OCI-LY7 (cell line): ENCODE data around the gene XPR1. TPM values are rescaled to one million over a fixed set of nuclear protein-coding genes. Genes with fewer than 3 reads are reported as not detected.

Experiments used
- BruUV-seq: library from RNA; stranded (reverse); fragments of 400-500 nt; replicated peaks from 2 replicates; lab custom pipeline; 2021; lab: Mats Ljungman, UMichigan
- CTCF ChIA-PET: fragments of 300-600 bp; sonication (Branson Sonifier 250); formaldehyde crosslinking; loops from one replicate; lab custom pipeline; 2022; ENCODE audit warnings: antibody characterized with exemption; ENCODE audit not compliant: unreplicated experiment; lab: Charles Lee
- POLR2A ChIA-PET: fragments of 300-600 bp; sonication (Branson Sonifier 250); formaldehyde crosslinking; loops from one replicate; lab custom pipeline; 2022; ENCODE audit warnings: antibody characterized with exemption; lab: Charles Lee
- DNase-seq: peaks from one replicate; pipeline ENCODE4 v3.0.0-alpha.2; 2015; ENCODE audit warnings: low spot score
- H2AFZ ChIP-seq: fragments of 200-600 bp; sonication (generic), shearing (Covaris generic); 2 replicates; pipeline ENCODE4 v1.6.1; 2014; ENCODE audit warnings: mild to moderate bottlenecking, antibody characterized with exemption, low read length, moderate library complexity
- H3K27ac ChIP-seq: fragments of 200-600 bp; sonication (generic); 2 replicates; pipeline ENCODE4 v1.5.1; 2014; ENCODE audit warnings: mixed run types, low read depth, mild to moderate bottlenecking, moderate library complexity, low read length, inconsistent platforms; ENCODE audit not compliant: poor library complexity, severe bottlenecking
- H3K36me3 ChIP-seq: fragments of 200-600 bp; sonication (generic); 2 replicates; pipeline ENCODE4 v1.6.1; 2014; ENCODE audit warnings: mild to moderate bottlenecking, antibody characterized with exemption, low read length, moderate library complexity, mixed read lengths; ENCODE audit not compliant: insufficient read depth
- H3K4me1 ChIP-seq: fragments of 200-600 bp; sonication (generic); 2 replicates; pipeline ENCODE4 v1.5.1; 2014; ENCODE audit warnings: mild to moderate bottlenecking, low read length; ENCODE audit not compliant: insufficient read depth, poor library complexity, severe bottlenecking
- H3K4me2 ChIP-seq: fragments of 200-600 bp; sonication (generic); 2 replicates; pipeline ENCODE4 v1.6.1; 2014; ENCODE audit warnings: mild to moderate bottlenecking, low read length
- H3K4me3 ChIP-seq: fragments of 200-600 bp; sonication (generic); 2 replicates; pipeline ENCODE4 v1.5.1; 2014; ENCODE audit warnings: mild to moderate bottlenecking, low read depth, low read length; ENCODE audit not compliant: poor library complexity, severe bottlenecking
- H3K79me2 ChIP-seq: fragments of 200-600 bp; sonication (generic); 2 replicates; pipeline ENCODE4 v1.6.1; 2016; ENCODE audit warnings: low read depth, mild to moderate bottlenecking, low read length, moderate library complexity, mixed read lengths; ENCODE audit not compliant: insufficient read depth
- H3K9me2 ChIP-seq: fragments of 200-600 bp; sonication (generic); 2 replicates; pipeline ENCODE4 v1.6.1; 2016; ENCODE audit warnings: mild to moderate bottlenecking, low read length, mixed read lengths; ENCODE audit not compliant: insufficient read depth
- H3K9me3 ChIP-seq: fragments of 200-600 bp; sonication (generic); 2 replicates; pipeline ENCODE4 v1.6.1; 2014; ENCODE audit warnings: mild to moderate bottlenecking, mixed run types, low read length, mixed read lengths
- H4K20me1 ChIP-seq: fragments of 200-600 bp; sonication (generic); 2 replicates; pipeline ENCODE4 v1.6.1; 2014; ENCODE audit warnings: mild to moderate bottlenecking, antibody characterized with exemption, low read length, moderate library complexity, mixed read lengths; ENCODE audit not compliant: insufficient read depth
- CTCF ChIP-seq: fragments of 200-600 bp; sonication (generic); conservative IDR thresholded peaks from 2 replicates; pipeline ENCODE4 v1.5.1; 2014; ENCODE audit warnings: mild to moderate bottlenecking, antibody characterized with exemption, low read length, moderate library complexity, mixed read lengths
- EZH2phosphoT487 ChIP-seq: fragments of 200-600 bp; sonication (generic); IDR thresholded peaks from 2 replicates; pipeline ENCODE4 v1.6.1; 2018; ENCODE audit warnings: low read depth, borderline replicate concordance, mild to moderate bottlenecking, mixed run types, antibody characterized with exemption, low read length, moderate library complexity, mixed read lengths
- intact Hi-C: fragments of 100-400 bp; cut with micrococcal nuclease; formaldehyde crosslinking; loops from one replicate; pipeline ENCODE4 v1.10.0; 2022; ENCODE audit not compliant: unreplicated experiment
- total RNA-seq, 2 experiments: library from RNA; depleted of rRNA in 1 of 2; stranded (reverse); fragments of >200 nt in 1 of 2; shearing (Covaris generic) in 1 of 2; gene quantifications; 2 replicates each; pipeline ENCODE4 v1.2.3, GENCODE V29; 2014 to 2022

XPR1 gene
- total RNA-seq, 2 experiments from 2014 or later = 8.6 to 17.2 TPM

- Histone ChIP-seq H2AFZ (no peak overlapping the region), H4K20me1 (peaks cover 5% of the 10 kb centered on the region), H3K4me2 (no peak overlapping the region), H3K9me2 (no peaks in the 10 kb centered on the region), H3K4me1 (no peaks in the 10 kb centered on the region), H3K79me2 (no peaks in the 10 kb centered on the region), H3K4me3 (no peak overlapping the region), H3K36me3 (no peaks in the 10 kb centered on the region), H3K9me3 (peaks cover 16% of the 10 kb centered on the region; the same call in 1 of the 2 replicates), H3K27ac (no peak overlapping the region)
- TF ChIP-seq EZH2phosphoT487 (no peak), CTCF (no peak)
- BruUV-seq = no TSS peak
- intact Hi-C loops = no loop called here
- no peak for DNase-seq
- ChIA-PET POLR2A (no interaction called here), CTCF (no interaction called here)
Measured at GRCh38 chr1:180693564-180694244, 61.9 kb downstream of the XPR1 start.

GRCh38 chr1:180695282-180695681 lies 63.5 kb downstream of the XPR1 start:
- TF ChIP-seq CTCF (no peak), EZH2phosphoT487 (no peak)

GRCh38 chr1:180696361-180696760 lies 64.5 kb downstream of the XPR1 start:
- H3K27ac ChIP-seq = no peak overlapping the region

More at GRCh38 chr1:180695282-180695681, 63.5 kb downstream of the XPR1 start:
- no TSS peak for BruUV-seq
- H3K4me3 ChIP-seq = no peak overlapping the region
- intact Hi-C loops = no loop called here
- CTCF ChIA-PET = no interaction called here
- no peaks in the 10 kb centered on the region for H3K9me2 ChIP-seq
- no peak overlapping the region for H2AFZ ChIP-seq
- peaks cover 18% of the 10 kb centered on the region; the same call in 1 of the 2 replicates for H3K9me3 ChIP-seq
- no peak for DNase-seq
- H3K4me2 ChIP-seq = no peak overlapping the region
- no peaks in the 10 kb centered on the region for H3K4me1 ChIP-seq
- H3K27ac ChIP-seq = no peak overlapping the region
- peaks cover 4% of the 10 kb centered on the region for H4K20me1 ChIP-seq
- no peaks in the 10 kb centered on the region for H3K79me2 ChIP-seq
- POLR2A ChIA-PET = no interaction called here
- no peaks in the 10 kb centered on the region for H3K36me3 ChIP-seq

More at GRCh38 chr1:180696361-180696760, 64.5 kb downstream of the XPR1 start:
- ChIA-PET POLR2A (no interaction called here), CTCF (no interaction called here)
- intact Hi-C loops = no loop called here
- TF ChIP-seq EZH2phosphoT487 (no peak), CTCF (no peak)
- no peaks in the 10 kb centered on the region for H3K9me2 ChIP-seq
- no TSS peak for BruUV-seq
- no peak overlapping the region for H3K4me3 ChIP-seq
- H3K36me3 ChIP-seq = no peaks in the 10 kb centered on the region
- no peaks in the 10 kb centered on the region; the same call in 1 of the 2 replicates for H4K20me1 ChIP-seq
- no peak overlapping the region for H2AFZ ChIP-seq
- H3K4me2 ChIP-seq = no peak overlapping the region
- no peaks in the 10 kb centered on the region for H3K4me1 ChIP-seq
- no peaks in the 10 kb centered on the region for H3K79me2 ChIP-seq
- H3K9me3 ChIP-seq = peaks cover 18% of the 10 kb centered on the region; the same call in 1 of the 2 replicates
- no peak for DNase-seq
